GM21576 (cell line): Measurements from ENCODE around the gene NOL4L.

Experiments
- ATAC-seq: cut with Tn5 transposase; IDR thresholded peaks from one replicate; pipeline ENCODE4 v1.9.1; 2021; ENCODE audit warnings: mild to moderate bottlenecking, moderate library complexity; ENCODE audit not compliant: unreplicated experiment

NOL4L gene

GRCh38 chr20:32395066-32395465, 190.1 kb downstream of the NOL4L start:
- no peak for ATAC-seq
